Stimulated activated CD4-positive, alpha-beta T cell treated with anti-CD3 and anti-CD28 coated beads, Interleukin-4, amount 100 ng/mL, for 1 hour (primary cell): ENCODE results near the gene PRDM16.

Experiments used
- DNase-seq: peaks from one replicate; pipeline ENCODE4 v3.0.0-alpha.2; 2020

PRDM16 gene

DNA sequence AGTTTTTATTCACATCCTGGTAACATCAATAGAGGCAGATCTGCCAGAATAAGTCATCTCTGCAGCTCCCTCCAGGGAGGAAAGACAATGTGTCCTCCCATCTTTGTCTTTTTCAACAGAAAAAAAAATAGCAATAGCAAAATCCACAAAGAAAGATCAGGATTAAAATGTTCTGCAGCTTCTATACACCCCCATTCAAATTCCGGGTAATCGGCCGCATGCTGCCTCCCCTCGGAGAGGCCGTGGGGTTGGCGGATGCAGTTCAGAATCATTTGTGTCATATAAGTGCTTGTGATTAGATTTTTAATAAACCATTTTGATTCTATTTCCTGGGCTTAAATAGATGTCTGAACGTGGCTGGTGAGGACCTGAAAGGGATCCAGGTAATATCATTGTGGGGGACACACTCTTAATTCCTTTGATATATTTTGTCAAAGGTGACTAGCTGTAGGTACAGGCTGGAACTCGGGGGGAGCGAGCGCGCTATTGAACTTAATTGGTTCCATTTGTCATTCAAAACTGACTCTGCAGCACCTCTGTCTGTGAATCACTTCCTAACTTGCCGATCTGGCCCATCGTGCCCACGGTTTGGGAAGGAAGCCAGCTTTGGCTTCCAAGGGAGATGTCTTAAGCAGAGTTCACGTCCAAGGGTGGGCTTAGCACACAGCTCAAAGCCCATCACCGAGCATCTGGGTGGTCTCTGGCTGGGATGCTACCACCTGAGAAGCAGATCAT, 299.9 kb downstream of the PRDM16 start:
- DNase-seq: no peak

DNA sequence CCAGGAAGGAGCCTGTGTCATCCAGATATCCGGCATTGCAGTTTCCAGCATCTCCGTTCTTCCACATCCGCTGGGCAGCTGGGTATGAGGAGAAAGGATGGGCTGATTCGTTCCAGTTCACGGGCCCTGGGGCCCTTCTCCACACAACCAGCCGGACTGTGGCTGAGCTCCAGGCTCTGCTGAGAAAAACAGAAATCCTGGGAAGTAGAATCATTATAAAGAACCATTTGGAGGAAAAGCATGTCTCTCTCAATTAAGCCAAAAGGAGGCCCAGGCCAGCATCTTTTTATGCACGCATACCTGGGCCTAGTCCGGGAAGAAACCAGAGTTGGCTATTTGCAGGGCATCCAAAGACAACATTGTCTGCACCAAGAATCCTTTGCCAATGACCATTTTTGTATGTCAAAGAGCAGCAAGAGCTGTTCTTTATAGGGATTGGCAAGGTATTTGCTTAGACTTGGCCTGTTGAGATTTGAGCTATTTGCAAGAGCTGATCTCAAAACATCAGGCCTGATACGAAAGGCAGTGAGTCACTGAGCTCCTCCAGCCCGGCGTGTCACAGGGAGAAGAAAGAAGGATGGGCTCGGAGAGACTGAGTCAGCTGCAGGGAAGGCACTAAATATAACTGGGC, 300.6 kb downstream of the PRDM16 start:
- DNase-seq: no peak

DNA sequence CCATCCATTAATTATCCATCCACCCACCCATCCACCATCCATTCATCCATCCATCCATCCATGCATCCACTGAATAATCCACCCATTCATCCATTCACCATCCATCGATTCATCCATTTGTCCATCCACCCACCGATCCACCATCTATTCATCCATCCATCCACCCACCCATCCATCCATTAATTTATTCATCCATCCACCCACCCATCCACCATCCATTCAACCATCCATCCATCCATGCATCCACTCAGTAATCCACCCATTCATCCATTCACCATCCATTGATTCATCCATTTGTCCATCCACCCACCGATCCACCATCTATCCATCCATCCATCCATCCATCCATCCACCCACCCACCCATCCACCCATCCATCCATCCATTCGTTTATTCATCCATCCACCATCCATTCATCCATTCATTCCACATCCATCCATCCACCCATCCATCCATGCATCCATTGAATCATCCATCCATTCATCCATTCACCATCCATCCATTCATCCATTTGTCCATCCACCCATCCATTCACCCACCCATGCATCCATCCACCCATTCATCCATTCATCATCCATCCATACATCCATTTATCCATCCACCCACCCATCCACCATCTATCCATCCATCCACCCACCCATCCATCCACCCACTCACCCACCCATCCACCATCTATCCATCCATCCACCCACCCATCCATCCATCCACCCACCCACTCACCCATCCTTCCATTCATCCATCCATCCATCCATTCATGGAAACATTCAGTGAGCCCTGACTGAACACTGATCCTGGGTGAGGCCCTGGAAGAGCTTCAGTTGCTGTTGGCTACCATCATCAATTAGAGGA, 302.1 kb downstream of the PRDM16 start:
- DNase-seq: no peak

DNA sequence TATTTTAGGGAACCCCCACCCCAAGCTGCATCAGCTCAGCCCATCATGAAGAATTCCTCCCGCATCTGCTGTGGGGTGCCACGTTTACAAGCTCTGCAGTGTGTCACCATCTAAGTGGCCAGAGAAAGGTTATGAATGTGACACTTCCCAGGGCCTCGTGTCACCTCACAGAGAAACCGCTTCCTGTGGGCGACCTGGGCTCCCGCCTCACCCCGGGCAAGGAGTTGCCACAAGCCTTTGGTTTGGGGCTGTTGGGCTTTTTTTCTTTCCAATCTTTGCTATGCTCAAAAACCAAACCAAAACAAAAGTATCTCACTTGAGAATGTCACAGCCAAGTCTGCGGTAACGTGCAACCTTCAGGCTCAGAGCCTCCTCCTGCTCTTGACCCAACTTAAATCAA, 303.3 kb downstream of the PRDM16 start:
- DNase-seq: no peak

DNA sequence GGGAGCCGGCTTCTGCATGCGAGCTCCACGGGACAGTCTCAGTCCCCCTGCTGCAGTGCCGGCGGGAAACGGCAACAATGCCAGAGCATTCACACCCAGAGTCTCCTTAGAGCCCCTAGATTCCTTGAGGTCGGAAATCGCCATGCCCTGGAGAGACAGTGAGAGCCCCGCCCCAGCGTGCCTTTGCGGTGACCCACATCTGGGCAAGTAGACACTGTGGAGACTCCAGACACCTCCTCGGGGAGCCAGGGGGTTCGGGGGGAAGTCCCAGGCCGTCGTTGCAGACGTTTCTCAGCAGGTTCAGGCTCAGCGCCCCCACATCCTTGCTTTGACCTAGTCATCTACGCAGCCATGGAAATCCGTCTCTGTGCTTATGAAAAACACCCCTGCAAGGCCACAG, 304.2 kb downstream of the PRDM16 start:
- DNase-seq: no peak

DNA sequence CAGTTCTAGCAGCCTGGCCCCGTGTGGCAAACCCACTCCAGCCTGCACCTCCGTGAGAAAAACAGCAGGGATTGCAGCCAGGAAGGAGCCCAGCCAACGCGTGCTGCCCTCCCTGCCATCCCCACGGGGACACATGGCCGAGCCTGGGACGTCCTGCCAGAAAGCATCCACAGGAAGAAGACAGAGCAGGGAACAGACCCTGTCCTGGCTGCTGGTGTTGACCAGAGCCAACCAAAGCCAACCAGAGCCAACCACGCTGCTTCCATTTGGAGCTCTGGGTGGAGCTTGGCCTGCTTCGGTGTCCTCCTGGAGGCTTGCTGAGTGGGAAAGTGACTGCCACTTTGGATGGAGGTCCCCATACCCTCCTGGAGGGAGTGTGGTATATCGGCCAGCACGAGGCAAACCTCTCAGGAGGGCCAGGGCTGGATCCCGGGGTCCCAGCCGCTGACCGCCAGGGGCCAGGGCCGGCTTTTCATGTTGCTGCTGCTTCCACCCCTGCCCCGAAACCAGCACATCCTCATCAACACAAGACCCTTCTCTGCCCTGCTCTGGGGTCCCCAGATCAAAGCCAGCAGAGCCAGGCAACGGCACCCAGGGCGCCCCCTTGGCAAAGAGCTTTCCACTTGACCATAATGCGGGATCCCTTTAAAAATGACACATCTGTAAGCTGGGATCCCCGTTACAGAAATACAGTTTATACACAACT, 304.9 kb downstream of the PRDM16 start:
- DNase-seq: no peak

DNA sequence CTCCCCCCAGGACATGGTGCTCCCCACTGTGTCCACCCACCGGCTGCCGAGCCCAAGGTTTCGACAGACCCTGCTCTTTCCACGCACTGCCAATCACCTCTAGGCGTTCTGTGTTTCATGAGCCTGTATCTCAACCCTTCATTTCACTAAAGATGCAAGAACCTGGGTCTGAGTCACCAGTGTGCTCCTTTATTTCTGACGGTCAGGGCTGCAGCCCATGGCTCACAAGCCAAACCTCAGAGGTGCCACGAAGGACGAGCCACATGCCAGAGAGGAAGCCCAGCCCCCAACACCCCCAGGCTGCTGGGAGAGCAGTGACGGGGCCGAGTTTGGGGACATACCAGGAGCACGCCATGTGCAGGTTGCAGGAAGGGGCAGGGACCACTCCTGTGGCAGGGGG, 306.2 kb downstream of the PRDM16 start:
- DNase-seq: no peak

DNA sequence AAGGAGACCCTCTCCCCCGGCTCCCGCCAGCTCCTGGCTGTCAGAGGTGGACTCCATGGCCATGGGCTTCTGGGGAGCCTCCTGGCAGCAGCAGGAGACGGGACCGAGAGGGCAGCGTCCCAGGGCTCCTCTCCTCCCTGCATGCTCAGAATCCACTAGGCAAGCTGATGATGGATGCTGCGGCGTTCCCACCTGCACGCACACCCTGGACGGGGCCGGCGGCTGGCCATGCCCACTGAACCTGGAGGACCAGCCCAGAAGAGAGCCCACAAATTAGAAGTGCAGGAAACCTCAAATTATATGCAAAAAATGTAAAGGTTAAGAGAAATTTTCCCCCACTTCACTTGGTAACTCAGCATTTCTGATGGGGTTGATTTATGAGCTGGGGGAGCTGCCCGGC, 308.2 kb downstream of the PRDM16 start:
- DNase-seq: no peak

DNA sequence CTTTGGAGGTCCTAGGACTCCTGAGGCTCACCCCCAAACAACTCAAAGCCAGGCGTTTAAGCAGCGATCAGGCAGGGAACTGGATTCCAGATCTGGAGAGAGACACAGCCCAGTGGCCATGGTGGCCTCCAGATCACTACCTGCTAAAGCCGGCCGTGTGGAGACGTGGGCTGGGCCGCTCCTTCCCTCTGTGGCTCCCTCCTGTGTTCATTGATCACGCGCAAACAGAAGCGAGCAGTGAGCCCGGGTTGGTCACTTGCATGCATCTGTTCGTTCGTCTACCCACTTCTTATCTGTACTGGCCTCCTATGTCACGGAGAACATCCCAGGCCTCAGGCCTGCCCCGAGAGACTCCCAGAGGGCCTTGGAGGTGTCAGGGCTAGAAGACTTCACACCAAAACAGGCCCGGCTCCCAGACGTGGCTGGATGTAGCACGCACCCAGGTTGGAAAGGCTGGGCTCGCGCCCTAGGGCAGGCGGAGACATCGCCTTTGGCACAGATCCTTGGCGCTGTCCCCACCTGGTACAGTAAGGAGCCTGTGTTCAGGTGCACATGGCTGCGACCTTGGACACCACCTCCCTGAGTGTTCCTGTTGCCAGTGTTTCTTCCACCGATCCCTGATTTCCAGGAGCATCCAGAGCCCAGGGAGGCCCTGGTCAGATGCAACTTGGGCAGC, 308.7 kb downstream of the PRDM16 start:
- no peak for DNase-seq

DNA sequence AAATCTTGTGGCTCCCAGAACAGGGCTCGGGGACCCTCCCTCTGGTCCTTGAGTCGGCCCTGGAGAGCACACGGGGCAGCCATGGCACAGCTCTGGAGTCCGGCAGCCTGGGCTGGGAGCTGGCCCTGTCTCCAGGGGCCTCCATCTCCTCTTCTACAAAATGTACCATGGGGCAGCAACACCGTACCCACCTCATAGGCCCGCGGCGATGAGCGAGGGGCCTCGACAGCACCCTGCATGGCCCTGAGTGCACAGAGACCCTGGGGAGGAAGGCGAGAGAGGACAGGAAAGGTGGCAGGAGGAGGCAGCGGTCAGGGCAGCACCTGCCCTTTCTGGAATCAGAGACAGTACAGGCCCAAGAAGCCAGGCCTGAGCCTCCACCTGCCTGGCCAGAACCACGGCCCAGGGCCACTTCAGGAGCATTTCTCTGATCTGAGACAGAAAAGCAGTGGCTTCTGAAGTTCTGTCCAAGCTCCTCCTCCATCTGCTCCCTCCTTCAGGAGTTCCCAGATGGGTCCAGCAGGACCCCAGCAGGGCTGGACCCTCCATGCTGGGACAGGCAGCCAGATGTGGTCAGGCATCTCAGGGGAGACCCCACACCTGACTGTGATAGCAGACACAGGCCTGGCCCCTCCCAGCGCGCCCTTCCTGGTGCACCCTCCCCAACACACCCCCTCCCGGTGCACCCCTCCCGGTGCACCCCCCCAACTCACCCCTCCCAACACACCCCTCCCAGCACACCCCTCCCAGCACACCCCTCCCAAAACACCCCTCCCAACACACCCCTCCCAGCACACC, 309.6 kb downstream of the PRDM16 start:
- no peak for DNase-seq

DNA sequence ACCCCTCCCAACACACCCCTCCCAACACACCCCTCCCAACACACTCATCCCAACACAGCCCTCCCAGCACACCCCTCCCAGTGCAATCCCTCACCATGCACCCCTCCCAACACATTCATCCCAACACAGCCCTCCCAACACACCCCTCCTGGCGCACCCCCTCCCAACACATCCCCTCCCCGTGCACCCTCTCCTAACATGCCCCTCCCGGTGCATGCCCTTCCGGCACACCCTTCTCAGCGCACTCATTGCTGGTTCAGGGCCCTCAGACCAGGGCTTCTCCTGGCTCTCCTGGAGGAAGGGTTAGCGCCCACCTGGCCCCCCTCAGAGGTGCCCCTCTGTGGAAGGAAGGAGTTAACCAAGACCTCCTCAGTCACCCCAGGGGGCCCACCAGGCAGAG, 310.9 kb downstream of the PRDM16 start:
- DNase-seq: no peak

DNA sequence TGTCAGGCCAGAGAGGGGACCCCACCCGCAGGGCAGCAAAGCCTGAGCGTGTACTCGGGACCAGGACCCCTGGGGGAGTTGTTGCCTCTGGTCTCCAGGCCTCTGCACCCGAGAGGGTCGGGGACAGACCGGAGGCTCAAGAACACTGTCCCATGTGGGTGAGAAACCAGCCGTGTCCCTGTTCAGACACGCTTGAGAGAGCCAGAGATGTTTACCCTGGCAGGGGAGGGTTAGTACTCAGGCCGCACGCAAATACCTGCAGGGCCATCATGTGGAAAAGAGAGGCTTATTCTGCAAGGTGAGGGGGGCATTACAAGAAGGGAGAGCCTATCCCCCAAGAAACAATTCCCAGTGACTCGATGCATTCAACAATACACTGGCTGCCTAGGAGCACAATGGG, 311.5 kb downstream of the PRDM16 start:
- DNase-seq: no peak

DNA sequence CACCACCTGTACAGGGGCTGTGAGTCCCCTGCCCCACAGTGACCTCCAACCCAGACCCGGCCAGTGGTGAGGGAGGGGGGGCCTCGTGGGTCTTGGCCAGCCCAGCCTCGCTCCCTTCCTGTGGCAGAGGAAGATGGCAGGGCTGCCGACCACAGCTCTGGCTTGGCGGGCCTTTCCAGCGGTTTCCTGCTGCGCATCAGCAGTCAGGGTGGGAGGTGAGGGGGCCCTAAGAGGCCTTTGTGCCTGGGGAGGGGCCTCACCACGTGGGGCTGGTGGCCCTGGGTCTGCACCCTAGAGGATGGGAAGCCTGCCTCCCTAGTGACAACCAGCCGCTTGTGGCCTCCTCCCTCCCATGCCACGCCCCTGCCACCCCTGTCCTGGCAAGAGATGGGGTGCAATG, 312.9 kb downstream of the PRDM16 start:
- no peak for DNase-seq

DNA sequence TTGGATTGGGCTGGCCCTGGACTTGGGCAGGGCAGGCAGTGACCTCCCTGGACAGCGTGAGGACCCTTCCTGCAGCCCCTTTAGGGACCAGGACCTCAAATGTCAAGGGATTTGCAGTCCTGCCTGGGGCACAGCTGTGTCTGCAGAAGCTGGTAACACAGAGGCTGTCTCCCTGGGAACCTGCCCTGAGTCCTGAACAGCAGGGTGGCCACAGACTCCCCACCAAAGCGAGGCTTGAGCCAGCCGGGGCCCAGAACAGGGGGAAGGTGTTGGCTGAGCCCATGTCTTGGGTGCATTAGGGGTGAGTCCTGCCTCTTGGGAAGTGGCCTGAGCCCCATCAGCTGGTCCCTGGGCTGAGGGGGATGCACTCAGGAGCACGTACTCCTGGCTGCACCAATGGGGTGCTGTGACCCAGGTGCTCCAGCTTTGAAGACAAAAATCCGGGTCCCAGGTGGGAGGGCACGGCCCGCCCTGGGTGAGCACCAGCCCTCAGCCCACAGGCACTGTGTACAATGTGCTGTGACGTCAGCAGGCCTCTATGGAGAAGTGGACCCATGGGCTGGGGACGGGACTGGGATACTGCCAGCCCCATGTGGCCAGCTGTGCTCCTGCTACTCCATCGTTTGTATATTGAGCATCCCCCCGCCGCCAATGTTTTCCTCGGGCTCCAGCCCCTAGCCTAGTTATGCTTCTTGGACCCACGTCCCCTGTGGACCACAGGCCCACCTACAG, 313.5 kb downstream of the PRDM16 start:
- DNase-seq: no peak

DNA sequence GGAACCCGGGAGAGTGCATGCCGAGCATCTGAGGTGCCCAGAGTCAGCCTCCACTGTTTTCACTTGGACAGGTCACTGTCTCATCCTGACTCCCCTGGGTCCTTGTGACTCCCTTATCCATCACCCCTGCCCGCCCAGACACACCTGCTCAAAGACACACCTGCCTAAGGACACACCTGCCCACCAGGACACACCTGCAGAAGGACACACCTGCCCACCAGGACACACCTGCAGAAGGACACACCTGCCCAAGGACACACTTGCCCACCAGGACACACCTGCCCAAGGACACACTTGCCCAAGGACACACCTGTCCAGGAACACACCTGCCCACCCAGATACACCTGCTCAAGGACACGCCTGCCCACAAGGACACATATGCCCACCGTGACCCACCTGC, 314.7 kb downstream of the PRDM16 start:
- no peak for DNase-seq

DNA sequence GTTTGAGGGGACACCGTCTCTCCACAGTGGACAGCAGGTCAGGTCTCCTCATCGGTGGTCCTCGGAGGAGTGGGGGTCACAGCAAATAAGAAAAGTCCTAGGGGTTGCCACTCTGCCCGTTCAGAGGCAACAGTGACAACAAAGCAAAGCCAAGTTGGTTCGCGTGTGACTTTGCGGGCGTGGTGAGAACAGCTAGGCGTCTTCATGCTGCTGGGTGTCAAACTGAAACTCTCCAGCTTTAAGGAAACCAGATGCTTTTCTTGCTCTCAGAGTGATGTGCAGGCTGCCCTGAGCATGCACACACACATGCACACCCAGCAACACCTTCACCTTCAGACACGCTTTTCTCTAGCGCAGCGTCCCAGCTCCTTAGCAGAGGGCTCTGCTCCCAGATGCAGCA, 315.4 kb downstream of the PRDM16 start:
- DNase-seq: no peak

DNA sequence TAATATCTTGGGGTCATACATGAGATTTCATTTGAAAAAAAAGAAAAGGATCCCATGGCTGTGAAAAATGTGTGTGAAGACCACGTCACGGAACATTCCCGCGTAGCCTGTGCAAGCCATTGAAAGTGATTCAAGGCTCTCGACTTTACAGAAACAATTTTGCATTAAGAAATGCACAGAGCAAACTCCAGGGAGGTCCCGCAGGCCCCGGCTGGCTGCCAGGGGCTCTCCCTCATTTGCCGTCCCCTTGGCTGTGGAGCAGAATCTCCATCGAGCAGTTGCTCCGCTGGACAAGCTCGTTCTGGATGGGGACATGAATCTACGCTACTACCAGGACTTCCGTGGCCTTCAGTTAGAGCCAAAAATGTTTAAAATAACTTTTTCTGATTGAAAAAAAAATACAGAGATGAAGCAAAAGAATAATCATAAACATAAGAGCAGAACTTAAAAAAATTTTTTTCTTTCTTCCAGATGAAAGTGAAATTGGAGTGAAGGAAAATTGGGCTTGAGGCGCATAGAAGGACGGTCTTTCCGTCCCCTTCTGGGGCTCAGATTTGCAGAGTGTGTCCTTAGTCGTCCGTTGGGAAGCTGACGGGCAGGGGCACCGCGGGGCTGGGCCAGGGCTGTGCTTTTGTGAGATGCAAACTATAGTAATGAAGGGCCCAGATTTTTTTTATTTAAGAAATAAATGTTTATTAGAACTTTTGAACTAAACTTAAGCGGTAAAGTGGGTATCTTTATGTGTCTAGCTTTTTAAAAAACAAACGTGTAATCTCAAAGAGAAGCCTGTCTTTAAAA, 317.4 kb downstream of the PRDM16 start:
- DNase-seq: no peak

DNA sequence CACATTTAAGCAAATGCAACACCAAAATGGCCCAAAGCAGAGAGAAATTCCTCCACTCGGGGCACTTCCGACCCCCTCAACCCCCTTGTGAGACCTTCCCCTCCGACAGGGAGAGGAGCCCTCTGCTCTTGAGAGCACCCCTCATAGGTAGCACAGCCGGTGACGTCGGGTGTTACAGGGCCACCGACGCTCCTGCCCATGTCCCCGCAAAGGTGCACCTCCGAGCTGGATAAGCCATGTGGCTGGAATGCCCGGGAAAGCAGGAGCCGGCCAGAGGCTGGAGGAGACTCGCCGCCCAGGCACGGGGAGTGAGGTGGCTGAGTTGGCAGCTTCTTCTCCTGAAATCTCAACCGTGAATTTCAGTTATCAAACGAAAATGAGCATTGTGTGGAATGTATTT, 318.4 kb downstream of the PRDM16 start:
- DNase-seq: no peak

DNA sequence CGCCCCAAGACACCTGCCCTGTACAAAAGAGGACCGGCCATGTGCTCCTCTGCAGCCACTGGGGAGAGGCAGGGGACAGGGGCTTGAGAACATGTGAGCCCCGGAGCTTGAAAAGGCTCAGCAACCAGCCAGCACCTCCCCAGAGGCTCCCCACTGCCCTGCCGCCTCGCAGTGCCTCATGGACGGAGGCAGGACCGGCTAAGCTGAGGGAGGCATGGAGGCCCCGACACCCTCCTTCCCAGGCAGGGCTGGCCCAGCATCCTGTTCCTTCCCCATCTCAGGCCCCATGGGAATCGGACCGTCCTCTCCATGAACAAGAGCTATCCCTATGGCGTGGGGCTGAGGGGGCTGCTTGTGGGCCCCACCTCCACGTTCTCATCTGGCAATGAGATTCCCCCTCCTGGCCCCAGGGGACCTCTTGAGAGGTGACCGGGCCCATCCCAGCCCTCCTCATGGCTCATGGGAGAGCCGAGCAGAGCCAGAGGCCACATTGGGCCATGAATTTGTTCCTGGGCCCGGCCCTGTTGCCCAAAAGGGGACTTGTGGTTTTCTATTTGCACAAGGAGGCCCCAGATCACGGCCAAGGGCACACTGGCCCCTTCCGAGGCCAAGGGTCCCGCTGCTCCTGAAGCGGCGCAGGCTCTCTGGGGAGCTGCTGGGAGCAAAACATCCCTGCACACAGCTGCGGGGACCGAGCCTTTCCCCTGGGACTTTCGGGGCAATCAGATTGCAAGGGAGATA, 320.3 kb downstream of the PRDM16 start:
- DNase-seq: no peak

DNA sequence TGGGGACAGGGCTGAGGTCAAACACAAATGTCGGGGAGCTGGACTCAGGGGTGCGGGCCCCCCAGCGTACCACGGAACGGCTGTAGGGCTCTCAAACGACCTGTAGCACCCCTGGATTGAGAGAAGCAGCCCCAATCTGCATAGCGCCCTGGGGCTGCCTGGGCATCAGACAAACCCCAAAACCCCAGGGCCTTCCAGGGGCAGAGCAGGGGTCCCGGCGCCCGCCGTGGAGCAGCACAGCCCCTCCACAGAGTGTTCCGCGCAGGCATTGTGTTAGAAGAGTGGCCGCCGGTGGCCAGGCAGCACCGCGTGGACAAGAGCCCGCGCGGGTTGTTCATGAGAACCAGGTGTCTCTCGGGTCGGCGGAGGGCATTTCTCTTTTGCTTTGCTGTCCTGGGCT, 321.3 kb downstream of the PRDM16 start:
- no peak for DNase-seq
